Activated T-helper 1 cell treated with anti-CD3 and anti-CD28 coated beads, Interleukin-2, amount 50 U/mL, for 16 hours (primary cell): ENCODE results near the gene CYSTM1.

ENCODE experiments used
- DNase-seq, 2 donors: peaks; one replicate each; pipeline ENCODE4 v3.0.0-alpha.2; 2020; ENCODE audit warnings: low read depth in 1 of 2, low spot score in 1 of 2

The CYSTM1 gene

GRCh38 chr5:140287801-140288521 lies 113.0 kb downstream of the CYSTM1 start:
- DNase-seq: no peak

GRCh38 chr5:140292212-140293036 lies 117.4 kb downstream of the CYSTM1 start:
- DNase-seq: no peak
